ENCODE results near the gene TANGO6.
A peak's percentile ranks its signal among the peaks of the same experiment; 100 is the strongest.
"Not testable (repeated sequence)": the region's sequence is repeated elsewhere in the genome, so short reads cannot be mapped to it uniquely, and the experiment has no call there.

The TANGO6 gene

DNA sequence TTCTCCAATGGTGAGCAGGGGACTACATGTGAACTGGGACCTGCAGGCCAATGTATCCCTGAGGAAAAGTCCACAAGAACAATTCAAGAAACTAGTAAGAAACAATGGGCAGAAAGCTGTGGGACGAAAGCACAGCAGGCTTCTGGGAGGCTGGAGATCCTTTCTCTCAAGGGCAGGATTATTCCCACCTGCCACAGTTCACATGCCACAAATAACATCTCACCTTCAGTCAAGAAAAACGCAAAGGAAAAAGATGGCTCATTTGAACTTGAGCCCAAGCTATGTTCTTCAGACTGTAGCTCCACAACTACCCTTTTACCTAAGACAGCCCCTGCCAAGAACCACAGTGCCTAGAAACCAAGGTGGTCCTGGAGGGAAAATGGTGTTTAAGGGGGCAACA, 275.1 kb downstream of the TANGO6 start:
- no peak for DNase-seq (ENCODE audit: low spot score)

DNA sequence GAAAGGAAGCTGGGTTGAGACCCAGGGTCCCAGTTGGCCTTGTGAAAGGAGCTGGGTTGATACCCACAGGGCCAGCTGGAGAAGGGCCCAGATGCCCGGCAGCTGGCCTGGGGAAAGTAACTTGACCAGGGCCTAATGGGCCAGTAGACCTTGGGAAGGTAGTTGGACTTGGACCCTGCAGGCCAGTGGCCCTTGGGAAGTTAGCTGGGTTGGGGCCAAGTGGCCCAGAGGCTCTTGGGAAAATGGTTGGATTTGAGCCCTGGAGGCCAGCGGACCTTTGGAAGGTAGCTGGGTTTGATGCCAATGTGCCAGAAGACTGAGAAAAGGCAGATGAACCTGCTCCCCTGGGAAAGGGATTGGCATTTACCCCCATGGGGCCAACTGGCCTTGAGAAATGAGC, 275.7 kb downstream of the TANGO6 start:
- DNase-seq (ENCODE audit: low spot score): no peak

DNA sequence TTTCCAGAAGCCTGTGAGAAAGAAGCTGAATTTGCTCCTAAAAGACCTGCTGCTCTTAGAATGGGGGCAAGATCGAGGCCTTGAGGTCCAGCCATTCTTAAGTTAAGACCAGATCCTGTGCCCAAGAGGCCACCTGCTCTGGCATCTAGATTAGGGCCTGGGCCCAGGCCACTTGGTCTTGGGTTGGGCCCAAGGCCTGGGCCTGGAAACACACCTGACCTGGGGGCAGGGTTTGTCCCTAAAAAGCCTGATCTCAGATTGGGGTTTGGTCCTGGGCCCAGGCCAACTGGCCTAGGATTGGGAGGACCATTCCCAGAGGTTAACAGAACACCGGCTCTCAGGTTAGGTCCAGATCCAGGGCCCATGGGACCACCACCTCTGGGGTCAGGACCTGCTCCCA, 276.2 kb downstream of the TANGO6 start:
- DNase-seq (ENCODE audit: low spot score): no peak

DNA sequence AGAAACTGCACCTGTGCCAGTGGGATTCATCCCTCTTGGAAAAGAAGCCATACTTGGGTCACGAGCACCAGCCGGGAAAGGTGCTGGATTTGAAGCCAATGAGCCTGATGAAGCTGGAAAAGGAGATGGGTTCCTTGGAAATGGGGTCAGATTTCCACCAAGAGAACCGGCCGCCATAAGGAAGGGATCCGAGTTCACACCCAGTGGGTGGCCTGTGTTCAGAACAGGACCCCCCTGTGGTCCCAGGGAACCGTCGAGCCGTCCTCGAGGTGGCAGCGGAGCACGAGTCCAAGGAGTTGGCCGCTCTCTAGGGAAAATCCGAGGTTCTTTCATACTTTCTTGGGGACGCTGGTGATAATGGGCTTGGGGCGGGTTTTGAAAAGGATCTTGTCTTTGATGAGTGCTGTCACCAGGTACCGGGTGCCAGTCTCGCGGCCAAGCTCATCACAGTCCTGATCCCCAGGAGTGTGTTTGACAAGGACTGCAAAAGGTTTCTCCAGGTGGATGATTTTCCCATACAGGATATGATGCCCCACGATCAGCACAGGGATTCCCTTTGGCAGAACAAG, 276.8 kb downstream of the TANGO6 start:
- no peak for DNase-seq (ENCODE audit: low spot score)

DNA sequence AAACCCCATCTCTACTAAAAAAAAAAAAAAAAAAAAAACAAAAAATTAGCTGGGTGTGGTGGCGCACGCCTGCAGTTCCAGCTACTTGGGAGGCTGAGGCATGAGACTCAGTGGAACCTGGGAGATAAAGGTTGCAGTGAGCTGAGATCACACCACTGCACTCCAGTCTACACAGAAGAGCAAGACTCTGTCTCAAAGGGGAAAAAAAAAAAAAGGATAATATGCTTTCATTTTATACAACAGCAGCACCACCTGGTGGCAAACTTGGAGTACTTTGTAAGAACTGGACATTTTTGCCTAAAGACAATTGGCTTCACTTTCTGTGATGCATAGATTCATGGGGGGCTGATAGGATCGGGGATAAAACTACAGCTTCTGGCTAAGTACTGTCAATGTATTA, 280.6 kb downstream of the TANGO6 start:
- DNase-seq (ENCODE audit: low spot score): peak; percentile 75

DNA sequence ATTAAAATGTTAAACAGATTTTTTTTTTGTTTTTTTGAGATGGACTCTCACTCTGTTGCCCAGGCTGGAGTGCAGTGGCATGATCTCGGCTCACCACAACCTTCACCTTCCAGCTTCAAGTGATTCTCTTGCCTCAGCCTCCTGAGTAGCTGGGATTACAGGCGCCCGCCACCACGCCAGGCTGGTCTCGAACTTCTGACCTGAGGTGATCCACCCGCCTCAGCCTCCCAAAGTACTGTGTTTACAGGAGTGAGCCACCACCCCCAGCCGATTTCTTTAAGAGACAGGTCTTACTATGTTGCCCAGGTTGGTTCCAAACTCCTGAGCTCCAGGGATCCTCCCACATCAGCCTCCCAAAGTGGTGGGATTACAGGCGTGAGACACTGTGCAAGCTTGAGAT, 281.1 kb downstream of the TANGO6 start:
- DNase-seq (ENCODE audit: low spot score): not testable (repeated sequence)

DNA sequence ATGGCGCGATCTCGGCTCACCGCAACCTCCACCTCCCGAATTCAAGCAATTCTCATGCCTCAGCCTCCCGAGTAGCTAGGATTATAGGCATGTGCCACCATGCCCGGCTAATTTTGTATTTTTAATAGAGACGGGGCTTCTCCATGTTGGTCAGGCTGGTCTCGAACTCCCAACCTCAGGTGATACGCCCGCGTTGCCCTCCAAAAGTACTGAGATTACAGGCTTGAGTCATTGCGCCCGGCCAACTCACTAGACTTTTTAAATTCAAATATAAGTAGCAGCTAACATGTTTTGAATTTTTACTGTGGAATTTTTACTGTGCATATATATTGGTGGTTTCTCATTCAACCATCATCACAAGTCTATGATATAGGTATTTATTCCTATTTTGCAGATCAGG, 281.6 kb downstream of the TANGO6 start:
- DNase-seq (ENCODE audit: low spot score): not testable (repeated sequence)

DNA sequence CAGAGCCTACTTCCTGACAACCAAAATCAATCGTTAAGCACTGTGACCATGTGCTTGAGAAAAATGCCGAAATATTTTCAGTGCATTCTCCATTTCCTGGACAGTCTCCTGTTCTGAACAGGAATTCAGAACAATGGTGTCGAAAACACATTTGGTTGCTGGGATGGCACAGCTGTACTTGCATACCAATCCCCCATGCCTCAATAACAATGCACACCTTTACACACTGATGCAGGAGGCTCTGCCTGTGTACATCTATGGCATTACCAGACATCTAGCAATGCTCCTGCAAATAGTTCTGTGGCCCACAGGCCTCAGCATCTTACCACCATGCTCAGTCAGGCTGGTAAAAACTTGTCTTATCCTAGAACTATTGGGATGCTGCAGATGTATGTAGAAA, 282.9 kb downstream of the TANGO6 start:
- DNase-seq (ENCODE audit: low spot score): no peak

DNA sequence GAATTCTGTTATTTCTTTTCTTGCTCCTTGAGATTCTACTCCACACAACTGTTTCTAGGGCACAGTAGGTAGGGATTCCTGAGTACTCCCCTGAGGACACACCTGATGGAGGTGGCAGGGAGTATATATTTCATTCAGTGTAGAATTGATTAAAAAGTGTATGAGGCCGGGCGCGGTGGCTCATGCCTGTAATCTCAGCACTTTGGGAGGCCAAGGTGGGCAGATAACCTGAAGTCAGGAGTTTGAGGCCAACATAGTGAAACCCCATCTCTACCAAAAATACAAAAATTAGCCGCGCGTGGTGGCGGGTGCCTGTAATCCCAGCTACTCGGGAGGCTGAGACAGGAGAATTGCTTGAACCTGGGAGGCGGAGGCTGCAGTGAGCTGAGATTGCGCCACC, 283.5 kb downstream of the TANGO6 start:
- not testable (repeated sequence) for DNase-seq (ENCODE audit: low spot score)

DNA sequence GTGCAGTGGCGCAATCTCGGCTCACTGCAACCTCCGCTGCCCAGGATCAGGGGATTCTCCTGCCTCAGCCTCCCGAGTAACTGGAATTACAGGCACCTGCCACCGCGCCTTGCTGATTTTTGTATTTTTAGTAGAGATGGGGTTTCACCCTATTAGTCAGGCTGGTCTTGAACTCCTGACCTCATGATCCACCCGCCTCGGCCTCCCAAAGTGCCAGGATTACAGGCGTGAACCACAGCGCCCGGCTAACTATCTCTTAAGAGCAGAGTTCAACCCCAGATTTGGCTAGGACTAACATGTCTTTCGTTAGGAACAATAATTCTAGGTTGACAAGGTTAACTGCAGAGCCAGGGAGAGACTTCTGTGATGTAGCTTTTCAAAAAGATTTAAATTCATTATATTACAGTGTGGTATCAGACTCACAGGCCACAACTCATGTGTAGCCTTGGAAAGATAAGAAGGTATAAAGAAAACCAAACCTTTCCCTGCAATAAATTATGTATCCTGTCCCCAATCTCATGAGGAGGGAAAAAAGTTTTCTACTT, 284.7 kb downstream of the TANGO6 start:
- DNase-seq (ENCODE audit: low spot score): no peak

DNA sequence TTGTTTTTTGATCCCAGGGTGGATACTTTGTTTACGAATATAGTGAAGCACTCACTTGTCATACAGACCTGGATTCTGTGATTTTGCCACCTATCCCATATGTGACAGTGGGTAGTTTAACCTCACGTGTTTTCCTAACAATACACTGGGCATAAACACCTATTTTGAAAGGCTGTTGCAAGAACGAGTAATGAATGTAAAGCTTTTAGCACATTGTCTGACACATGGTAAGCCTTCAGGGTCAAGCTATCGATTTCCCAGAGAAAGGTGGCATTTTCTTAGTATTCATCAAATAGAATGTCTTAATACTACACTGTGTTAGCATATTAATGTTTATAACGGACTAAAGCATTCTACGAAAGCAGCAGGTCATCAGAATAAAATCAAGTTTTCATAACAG, 287.1 kb downstream of the TANGO6 start:
- no peak for DNase-seq (ENCODE audit: low spot score)

DNA sequence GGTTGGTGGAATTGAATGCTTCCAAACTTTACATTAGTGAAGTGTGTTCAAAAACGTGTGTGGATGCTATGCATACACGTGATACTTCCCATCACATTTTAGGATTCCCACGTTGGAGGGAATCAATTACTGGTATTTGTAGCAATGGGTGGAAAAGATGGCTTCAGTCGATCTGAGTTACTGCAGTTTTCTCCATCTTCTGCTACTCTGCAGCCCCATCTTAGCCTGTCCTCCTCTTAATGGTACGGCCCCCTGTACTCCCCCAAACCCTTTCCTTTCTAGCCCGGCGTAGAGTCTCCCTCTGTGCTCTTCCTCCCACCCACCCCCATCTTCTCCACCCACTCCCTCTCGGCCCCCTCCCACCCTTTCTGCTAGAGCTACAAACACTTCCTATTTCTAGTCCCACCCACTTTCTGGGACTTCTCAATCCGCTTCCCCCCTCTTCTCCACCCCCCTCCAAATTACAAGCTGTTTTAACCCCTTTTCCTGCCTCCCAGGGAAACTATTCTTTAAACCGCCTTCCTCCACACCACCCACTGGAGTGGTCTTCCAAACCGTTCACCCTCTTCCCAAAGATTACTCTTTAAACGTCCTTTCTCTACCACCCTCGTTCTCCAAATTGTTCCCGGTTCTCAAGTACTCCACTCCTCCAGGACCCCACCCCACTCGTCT, 288.0 kb downstream of the TANGO6 start:
- DNase-seq (ENCODE audit: low spot score): no peak

DNA sequence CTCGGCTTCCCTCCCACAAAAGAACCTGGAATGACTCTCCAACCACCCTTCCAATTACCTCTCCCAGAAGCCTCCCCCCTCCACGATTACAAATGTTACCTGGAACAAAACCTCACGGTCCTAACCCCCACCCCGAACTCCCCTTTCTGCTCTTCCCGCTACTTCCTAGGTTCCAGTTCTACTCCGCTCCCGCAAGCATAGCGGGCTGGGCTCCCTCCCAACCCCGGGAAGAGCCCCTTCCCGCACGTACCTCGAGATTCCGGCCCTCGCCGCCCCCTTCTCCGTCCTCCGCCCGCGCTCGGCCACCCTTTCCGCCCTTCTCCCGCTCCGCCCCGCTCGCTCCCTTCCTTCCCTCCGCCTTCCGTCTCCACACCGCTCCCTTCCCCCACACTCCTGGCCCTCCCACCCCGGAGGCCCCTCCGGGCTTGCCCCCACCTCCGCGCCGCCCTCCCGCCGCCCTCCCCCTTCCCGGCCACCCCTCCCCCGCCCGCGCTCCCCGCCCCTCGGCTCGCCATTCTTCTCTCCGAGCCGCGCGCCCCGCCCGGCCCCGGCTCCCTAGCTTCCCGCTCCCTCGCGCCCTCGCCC, 288.6 kb downstream of the TANGO6 start:
- peak; percentile 51 for DNase-seq (ENCODE audit: low spot score)

DNA sequence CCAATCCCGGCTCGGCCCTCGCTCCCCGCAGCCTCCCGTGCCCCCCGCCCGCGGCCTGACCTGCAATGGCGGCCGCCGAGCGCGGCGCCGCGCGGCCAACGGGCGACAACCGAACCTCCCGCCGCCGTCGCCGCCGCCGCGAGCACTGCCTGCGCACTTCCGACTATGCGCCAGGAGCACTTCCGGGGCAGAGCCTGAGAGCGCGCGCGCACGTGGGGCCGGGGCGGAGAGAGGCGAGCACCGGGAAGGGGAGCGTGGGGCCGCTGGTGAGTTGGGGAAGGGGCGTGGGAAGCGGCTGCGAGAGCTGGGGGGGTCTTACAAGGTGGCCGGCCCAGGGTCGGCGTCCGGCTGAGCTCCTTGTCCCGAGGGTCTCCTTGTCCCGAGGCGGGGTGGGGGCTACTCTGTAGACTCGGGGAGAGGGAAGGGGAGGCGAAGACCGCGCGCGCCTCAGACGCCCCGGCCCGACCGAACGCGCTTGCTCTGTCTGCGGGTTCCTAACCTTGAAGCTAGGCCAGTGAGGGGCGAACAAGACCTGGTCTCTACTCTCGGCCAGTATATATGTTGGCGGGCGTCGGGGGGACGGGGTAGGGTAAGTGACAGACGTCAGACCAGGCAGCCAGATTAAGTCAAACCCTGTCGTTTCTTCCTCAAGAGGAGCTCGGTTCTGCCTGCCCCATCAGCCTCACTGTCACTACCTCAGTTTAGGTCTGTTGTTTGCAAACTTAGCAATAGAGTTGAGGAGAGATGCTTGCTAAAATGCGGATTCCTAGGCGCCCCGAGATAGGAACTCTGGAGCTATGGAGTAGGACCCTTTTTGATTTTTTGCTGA, 289.3 kb downstream of the TANGO6 start, which contains the start of the genes CHTF8 and UTP4:
TSS of gene CHTF8 (minus strand) at position 165 of the 829 bp plus-strand sequence. CDS start 11,130 bp downstream, outside the sequence.
TSS of gene UTP4 (plus strand) at position 226 of the 829 bp plus-strand sequence. CDS start 811 bp downstream, outside the sequence.
- DNase-seq (ENCODE audit: low spot score): peak; percentile 78

DNA sequence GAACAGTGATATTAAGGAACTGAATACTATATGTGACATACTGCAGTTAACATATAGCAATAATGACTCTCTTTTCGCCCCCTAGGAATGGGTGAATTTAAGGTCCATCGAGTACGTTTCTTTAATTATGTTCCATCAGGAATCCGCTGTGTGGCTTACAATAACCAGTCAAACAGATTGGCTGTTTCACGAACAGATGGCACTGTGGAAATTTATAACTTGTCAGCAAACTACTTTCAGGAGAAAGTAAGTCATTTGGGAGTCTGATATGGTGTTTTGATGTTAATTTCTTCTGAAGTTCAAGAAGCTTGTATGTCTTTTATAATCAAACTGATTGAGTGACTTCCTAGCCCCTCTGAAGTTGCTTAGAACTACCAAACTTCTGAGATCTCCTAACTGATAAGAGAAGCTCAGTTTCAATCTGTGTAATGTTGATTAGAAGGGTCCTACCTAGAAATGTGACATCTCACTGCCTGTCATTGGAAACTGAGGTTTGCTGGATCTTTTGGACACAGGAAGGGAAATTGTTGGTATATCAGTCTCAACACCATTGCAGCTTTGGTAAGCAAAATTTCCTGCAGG, 290.1 kb downstream of the TANGO6 start:
- DNase-seq (ENCODE audit: low spot score): no peak
